HG03575 (cell line): ENCODE data around the gene ACTA2.
"Not testable (repeated sequence)": the region's sequence is repeated elsewhere in the genome, so short reads cannot be mapped to it uniquely, and the experiment has no call there.

ENCODE experiments used
- ATAC-seq: cut with Tn5 transposase; IDR thresholded peaks from one replicate; pipeline ENCODE4 v1.9.1; 2021; ENCODE audit not compliant: unreplicated experiment, insufficient number of reproducible peaks, low FRiP score; ENCODE audit errors: extremely low read depth

The ACTA2 gene

DNA sequence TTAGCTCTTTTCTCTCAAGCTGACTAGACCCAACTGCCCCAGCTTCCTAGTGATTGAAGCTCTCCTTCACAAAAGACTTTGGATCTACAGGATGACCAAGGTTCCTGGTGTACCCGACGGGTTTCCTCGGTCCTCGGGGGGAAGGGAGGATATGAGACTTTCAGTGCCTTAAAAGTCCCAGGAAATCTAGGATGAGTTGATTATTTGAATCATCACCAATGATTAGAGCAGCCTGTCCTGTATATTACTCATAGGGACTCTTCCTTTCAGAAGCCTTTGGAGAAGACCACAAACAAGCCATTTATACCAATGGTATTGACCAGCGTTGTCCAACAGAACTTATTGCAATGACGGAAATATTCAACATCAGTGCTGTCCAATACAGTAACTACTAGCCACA is 6.1 kb upstream of the ACTA2 start:
- ATAC-seq = no peak

DNA sequence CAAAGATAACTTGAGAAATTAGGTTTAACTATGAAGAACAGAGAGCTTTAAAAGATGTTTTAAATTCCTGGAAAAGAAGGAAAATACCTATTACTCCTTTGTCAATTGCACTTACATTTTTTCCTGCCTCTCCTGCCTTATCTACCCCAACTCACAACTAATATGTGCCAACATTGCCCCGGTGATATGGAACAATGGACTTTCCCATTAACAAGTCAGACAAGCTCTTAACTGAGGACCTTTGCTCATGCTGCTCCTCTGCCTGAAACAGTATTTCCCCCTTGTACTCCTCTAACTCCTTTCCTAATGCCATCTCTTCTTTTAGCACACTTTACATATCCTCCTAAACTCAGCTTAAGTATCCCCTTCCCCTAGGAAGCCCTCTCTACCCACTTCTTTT is 4.8 kb upstream of the ACTA2 start:
- ATAC-seq = no peak

DNA sequence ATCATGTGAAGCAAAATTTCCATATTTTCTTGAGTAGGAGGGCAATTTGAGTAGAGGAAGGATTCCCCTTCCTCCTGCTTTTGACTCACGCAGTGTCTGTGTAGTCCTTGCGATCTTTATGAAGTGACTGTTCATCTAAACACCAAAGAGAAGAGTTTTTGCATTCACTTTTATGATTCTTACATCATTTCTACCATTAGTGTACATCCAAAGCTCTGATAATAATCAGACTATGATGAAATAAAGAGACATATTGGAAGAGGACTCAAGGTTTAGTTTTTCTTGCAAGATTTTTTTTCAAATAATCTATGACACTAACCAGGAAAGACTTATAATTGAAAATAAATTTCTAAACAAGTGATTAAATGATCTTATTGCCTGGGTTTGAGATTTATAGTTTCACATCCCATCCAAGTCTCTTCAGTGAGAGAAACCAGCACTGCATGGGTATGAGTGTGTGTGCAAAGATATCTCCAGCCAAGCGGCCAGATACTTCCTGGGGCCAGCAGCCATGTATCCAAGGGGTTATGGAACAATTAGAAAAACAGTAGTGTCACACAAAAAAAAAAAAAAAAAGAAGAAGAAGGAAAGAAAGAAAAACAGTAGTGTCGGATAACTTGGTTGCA is 2.0 kb upstream of the ACTA2 start:
- no peak for ATAC-seq

DNA sequence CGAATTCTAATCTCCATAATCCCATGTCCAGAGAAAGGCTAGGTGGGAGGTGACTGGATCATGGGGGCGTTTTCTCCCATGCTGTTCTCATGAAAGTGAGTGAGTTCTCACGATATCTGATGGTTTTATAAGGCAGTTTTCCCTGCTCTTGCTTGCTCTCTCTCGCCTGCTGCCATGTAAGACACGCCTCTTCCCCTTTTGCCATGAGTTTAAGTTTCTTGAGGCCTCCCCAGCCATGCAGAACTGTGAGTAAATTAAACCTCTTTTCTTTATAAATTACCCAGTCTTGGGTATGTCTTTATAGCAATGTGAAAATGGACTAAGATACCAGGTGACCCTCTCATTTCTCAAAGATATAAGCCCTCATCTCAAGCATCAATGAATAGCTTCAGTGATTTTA is 1.1 kb upstream of the ACTA2 start:
- ATAC-seq = no peak

DNA sequence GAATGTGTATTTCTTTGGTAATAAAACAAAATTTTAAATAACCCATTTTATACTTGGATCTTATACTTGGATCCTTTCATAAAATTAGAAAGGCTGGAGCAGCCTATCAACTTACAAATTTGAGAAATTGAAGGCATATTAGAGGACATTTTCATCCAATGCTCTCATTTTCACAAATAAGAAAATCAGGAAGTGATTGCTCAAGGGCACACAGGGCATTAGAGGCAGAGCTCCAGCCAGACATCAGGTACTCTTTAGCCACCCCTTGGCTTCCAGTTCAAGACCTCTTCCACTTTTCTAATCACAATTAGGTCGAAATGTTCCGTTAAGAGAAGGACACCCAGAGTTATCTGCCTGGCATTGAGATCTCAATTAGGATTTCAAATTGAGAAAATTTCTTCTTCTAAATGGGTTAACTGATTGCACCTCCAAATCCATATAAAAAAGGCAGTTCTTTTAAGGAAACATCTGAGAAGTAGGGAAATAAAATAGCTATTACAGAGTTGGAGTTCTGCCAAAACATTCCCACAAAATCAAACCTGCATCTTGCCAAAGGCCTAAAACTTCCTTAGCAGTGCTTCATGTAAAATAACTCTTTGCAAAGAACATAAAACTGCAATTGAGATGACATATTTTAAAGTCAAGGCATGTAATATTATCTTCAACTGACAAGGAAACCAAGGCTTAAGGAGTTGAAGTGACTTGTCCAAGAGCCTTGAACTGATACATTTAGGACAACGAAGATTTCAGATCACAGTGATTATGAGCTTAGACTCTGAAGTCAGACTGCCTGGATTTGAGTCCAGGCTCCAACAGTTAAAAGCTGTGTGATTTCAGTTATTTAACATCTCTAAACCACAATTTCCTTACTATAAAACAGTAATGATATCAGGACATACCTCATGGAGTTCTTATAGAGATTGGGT is 2.4 kb downstream of the ACTA2 start:
- ATAC-seq = no peak

DNA sequence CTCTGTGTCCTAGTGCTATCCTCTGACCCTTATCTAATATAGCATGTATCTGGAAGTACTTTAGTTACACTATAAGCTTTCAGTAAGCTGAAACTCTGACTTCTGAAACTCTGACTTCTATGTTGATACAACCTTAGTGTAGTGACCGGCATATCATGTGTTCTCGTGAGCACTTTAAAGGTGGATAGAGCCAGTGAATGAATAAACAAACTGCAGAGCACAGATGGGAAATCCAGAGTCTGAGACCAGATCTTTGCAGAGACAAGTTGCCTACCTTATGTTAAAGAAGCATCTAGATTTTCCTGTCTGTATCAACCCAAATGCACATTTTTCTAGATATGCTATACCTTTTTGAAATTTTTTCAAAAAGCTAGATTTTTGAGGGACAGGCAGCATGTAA is 3.5 kb downstream of the ACTA2 start:
- ATAC-seq = no peak

DNA sequence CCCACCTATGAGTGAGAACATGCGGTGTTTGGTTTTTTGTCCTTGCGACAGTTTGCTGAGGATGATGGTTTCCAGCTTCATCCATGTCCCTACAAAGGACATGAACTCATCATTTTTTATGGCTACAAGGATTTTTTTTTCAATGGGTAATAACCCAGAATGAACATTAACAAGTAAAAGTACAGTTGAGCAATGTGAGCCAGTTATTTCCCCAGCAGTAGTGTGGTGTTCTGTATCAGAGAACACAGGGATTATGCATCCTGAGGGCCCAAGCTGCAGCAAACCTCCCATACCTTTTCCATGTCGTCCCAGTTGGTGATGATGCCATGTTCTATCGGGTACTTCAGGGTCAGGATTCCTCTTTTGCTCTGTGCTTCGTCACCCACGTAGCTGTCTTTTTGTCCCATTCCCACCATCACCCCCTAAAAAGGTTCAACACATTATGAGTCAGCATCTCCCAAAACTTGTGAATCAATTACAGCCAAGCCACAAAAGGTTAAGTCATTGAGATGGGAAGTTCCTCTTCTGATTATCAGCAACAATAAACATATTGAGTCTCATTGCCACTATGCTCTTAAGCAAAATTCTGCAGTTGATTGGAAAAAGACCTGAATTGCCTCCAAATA is 5.5 kb downstream of the ACTA2 start:
- no peak for ATAC-seq

DNA sequence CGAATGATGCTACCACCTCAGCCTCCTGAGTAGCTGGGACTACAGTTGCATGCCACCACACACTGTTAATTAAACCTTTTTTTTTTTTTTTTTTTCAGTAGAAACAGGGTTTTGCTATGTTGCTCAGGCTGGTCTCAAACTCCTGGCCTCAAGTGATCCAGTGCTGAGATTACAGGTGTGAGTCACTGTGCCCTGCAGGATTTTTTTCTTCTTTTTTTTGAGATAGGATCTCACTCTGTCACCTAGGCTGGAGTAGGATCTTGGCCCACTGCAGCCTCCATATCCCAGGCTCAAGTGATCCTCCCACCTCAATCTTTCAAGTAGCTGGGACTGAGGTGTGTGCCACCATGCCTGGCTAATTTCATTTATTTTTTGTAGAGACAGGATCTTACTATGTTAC is 6.4 kb downstream of the ACTA2 start:
- ATAC-seq = no peak

DNA sequence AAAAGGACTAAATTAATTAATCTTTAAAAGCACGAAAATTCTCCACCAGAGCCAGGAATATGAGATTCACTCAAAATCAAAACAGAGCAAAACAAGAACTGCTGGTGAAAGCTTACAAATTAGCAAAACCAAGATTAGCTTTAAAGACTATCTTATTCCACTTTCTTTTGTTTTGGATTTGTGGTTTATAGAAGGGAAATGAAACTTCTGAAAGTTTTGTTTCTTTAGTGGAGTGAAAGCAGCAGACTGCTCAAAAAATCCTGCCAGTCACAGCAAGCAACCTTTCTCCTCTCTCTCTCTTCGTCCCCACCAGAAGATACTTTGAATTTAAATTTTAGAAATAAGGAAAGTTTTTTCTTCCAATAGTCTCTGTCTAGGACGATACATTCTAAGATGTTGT is 7.8 kb downstream of the ACTA2 start:
- ATAC-seq = no peak

DNA sequence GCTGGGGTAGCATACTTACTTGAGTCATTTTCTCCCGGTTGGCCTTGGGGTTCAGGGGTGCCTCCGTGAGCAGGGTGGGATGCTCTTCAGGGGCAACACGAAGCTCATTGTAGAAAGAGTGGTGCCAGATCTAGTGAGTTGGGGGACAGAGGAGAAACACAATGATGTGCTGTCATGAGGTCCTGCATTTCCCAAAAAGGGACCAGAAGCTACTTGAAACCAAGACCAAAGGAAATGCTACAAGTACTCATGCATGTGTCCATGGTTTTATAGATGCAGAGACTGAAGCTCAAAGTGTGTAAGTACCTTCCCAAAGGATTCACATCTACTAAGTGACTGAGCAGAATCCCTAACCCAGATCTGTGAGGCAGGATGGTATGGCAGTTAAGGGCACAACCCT is 8.8 kb downstream of the ACTA2 start:
- no peak for ATAC-seq

DNA sequence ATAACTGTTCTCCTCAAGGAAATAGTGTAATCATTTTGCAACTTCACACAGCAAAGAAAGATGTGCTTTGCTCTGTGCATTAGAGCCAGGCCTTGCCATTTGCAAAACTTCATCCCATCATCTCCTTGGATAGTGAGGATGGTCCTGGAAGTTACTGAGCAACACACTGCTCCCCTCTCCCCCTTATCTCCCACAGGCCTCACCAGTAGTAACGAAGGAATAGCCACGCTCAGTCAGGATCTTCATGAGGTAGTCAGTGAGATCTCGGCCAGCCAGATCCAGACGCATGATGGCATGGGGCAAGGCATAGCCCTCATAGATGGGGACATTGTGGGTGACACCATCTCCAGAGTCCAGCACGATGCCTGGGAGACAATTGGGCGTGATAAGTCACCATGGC is 11.5 kb downstream of the ACTA2 start:
- no peak for ATAC-seq

DNA sequence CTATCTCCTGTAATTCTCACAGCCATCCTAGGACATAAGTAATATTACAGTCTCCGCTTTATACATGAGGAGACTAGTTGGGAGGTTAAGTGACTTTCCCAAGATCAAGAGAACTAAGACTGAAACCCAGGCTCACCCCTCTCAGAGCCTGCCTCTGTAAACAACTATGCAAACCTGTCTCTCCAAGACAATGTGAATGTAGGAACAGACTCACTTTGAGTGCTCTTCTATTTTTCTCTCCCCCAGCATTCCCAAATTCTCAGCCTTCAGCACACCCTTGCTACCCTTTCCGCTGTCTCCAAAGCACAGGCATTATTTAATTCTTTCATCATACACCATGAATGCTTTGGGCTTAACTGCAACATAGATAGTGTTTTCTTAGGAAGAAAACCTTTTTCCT is 13.6 kb downstream of the ACTA2 start:
- no peak for ATAC-seq

DNA sequence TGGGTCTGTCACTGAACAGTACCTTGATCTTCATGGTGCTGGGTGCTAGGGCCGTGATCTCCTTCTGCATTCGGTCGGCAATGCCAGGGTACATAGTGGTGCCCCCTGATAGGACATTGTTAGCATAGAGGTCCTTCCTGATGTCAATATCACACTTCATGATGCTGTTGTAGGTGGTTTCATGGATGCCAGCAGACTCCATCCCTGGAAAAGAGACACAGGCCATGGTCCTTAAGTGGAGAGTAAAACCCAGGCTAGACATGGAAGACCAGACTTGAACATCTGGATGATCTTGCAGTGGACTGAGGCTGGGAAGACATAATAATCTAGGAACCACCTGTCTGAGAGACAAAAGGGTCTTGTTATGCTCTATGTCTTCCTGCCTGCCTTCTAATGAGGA is 14.5 kb downstream of the ACTA2 start:
- ATAC-seq = no peak

DNA sequence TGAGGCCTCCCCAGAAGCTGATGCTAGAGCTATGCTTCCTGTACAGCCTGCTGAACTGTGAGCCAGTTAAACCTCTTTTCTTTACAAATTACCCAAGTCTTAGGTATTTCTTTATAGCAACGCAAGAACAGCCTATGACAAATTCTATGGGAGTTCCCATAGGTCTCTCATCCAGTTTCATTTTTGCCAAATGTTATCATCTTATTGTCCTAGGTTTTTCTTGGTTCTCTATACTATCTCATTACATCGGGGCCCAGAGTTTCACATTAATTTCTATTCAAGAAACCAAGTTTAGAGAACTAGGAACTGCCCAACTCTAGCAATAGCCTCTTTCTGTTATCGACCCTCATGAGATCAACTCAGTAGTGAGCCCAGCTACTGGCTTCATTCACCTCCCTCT is 15.9 kb downstream of the ACTA2 start:
- no peak for ATAC-seq

DNA sequence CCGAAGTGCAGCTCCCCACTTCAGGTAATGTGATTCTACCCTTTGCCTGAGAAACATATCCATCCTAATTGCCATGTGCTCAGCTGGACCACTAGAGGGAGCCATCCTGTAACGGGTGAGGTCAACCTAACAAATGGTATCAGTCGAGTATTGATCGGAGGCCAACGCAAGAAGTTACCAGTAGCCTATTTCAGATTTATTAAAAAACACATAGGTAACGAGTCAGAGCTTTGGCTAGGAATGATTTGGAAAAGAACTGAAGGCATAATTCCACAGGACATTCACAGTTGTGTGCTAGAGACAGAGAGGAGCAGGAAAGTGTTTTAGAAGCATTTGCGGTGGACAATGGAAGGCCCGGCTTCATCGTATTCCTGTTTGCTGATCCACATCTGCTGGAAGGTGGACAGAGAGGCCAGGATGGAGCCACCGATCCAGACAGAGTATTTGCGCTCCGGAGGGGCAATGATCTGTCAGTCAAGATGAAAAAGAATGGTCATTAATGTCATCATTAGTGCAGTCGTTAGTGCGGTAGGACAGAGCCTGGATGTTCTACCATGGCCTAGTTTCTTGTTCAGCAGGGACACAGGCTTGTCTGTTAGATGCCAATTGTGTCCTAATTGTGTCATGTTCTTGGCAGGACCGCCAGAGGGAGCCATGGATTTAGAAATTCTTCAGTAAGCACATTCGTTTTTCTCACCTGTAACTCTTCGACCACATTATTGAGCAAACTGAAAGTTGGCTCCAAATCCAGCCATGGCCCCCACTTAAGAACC is 17.5 kb downstream of the ACTA2 start:
- no peak for ATAC-seq

DNA sequence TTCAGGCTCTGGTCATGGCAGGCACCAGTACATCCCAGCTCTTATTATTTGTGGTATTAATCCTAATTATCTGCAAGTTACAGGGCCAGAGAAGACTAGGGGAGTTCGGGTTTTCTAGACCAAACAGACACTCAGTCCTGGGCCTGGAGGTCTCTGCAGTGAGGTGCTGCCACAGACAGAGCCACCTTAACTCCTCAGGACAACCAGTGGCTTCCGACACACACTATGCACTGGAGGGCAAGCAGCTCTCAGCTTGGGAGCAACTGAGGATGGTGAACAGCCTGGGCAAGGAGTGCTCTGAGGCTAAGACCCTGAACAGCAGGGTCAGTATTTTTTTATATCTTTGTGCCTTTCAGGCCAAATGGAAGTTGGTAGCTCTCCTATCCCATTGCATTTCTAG is 19.0 kb downstream of the ACTA2 start:
- ATAC-seq = no peak

DNA sequence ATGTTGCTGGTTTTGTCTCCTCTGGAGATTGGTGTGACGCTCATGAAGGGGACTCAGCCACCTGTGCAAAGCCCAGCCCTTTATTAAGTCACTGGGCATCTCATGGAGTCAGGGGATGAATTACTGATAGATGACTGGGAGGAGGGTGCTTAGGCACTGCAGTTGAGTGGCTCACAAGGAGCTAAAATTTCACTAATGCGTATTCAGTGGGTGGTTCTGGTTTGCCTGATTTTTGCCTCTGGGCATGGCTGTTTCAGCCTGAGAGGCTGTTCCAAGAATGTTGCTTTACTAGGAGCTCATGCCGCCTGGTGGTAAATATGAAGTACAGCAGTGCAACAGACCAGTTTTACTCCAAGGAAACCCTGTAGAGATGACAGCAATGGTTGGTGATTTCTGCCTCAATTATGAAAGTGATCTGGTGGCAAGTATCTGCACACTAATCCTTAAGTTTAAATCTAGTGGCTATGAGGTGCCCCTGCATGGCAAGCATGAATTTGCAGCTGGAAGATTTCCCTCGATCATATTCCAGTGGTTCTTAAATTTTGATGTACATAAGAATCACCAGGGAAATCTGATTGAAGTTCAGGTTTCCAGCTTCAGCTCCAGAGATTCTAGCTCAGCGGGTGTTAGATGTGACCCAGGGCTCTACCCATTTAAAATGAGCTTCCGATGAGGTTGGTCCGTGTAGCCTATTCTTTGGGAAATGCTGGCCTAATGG is 19.9 kb downstream of the ACTA2 start:
- peak; percentile 37 for ATAC-seq

DNA sequence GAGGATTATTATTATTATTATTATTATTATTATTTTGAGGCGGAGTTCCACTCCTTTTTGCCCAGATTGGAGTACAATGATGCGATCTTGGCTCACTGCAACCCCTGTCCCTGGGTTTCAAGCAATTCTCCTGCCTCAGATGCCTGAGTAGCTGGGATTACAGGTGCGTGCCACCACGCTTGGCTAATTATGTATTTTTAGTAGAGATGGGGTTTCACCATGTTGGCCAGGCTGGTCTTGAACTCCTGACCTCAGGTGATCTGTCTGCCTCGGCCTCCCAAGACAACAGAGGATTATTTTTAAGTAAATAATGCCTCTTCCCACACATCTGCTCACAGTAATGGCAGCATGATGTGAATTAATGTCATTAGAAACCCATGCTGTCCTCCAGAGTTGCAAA is 20.5 kb downstream of the ACTA2 start:
- not testable (repeated sequence) for ATAC-seq

DNA sequence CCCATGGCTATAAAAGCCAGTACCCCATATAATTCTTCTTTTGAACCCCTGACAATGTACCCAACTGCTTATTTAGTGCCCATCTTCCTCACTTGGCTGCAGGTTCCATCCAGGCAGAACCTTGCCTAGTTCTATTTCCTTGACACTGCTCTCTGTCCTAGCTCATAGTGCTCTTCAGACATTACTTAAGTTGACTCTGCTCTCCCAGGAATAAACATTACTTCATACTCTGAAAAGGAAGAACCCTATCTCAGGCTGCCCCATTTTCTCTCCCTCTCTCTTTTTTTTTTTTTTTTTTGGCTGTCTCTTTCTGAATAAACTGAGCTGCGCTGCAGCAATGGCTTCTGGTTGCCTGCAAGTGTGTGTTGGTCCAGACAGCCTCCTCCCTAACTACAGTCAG is 21.0 kb downstream of the ACTA2 start:
- ATAC-seq = no peak
